Keratinocyte (primary cell): ENCODE measurements around the gene PWWP2B. TPM values are rescaled to one million over a fixed set of nuclear protein-coding genes. Genes with fewer than 3 reads are reported as not detected.

Experiments used
- DNase-seq: peaks from one replicate; pipeline ENCODE4 v3.0.0-alpha.2; 2011; ENCODE audit warnings: low read depth, missing footprints, low spot score
- FAIRE-seq: peaks from 2 replicates; lab custom pipeline; 2011; peaks lifted over from hg19 to GRCh38; lab: Jason Lieb, UNC
- H2AFZ ChIP-seq: 2 replicates; pipeline ENCODE4 v1.6.0; 2012; ENCODE audit warnings: low read length, control low read depth, inconsistent platforms; ENCODE audit not compliant: control insufficient read depth
- H3K27ac ChIP-seq: 2 replicates; pipeline ENCODE4 v1.5.1; 2011; ENCODE audit warnings: low read length; ENCODE audit not compliant: control insufficient read depth, insufficient read depth
- H3K27me3 ChIP-seq: 3 replicates; pipeline ENCODE4 v1.6.0; 2011; ENCODE audit warnings: low read length; ENCODE audit not compliant: control insufficient read depth, insufficient read depth; ENCODE audit errors: extremely low read depth
- H3K36me3 ChIP-seq, 2 experiments: 2 replicates in 1 of 2; 3 replicates in 1 of 2; pipeline ENCODE4 v1.5.1; 2011; ENCODE audit warnings: low read length in 2 of 2, mild to moderate bottlenecking in 1 of 2; ENCODE audit not compliant: control insufficient read depth in 2 of 2, insufficient read depth in 2 of 2; ENCODE audit errors: extremely low read depth in 1 of 2
- H3K4me1 ChIP-seq: 3 replicates; pipeline ENCODE4 v1.5.1; 2011; ENCODE audit warnings: low read length; ENCODE audit not compliant: control insufficient read depth, insufficient read depth; ENCODE audit errors: extremely low read depth
- H3K4me2 ChIP-seq: 3 replicates; pipeline ENCODE4 v1.6.0; 2011; ENCODE audit warnings: low read depth, low read length; ENCODE audit not compliant: control insufficient read depth, insufficient read depth; ENCODE audit errors: extremely low read depth
- H3K4me3 ChIP-seq, 3 experiments: fragments of 200-600 bp in 1 of 3; sonication (generic) in 1 of 3; 2 replicates in 2 of 3; 3 replicates in 1 of 3; pipeline ENCODE4 v1.5.1; 2011 to 2016; ENCODE audit warnings: low read length in 3 of 3, mild to moderate bottlenecking in 3 of 3, control low read depth in 2 of 3, inconsistent platforms in 1 of 3, low read depth in 1 of 3, mixed read lengths in 1 of 3, mixed run types in 1 of 3, moderate library complexity in 1 of 3; ENCODE audit not compliant: control insufficient read depth in 2 of 3, insufficient read depth in 2 of 3; ENCODE audit errors: extremely low read depth in 1 of 3
- H3K79me2 ChIP-seq: 2 replicates; pipeline ENCODE4 v1.6.0; 2012; ENCODE audit warnings: low read length; ENCODE audit not compliant: control insufficient read depth, insufficient read depth
- H3K9ac ChIP-seq: 3 replicates; pipeline ENCODE4 v1.6.0; 2011; ENCODE audit warnings: low read length; ENCODE audit not compliant: control insufficient read depth, insufficient read depth; ENCODE audit errors: extremely low read depth
- H3K9me1 ChIP-seq: 3 replicates; pipeline ENCODE4 v1.6.0; 2011; ENCODE audit warnings: low read length; ENCODE audit not compliant: control insufficient read depth, insufficient read depth; ENCODE audit errors: extremely low read depth
- H3K9me3 ChIP-seq: 2 replicates; pipeline ENCODE4 v1.5.1; 2012; ENCODE audit warnings: low read depth, low read length; ENCODE audit not compliant: control insufficient read depth
- H4K20me1 ChIP-seq: 3 replicates; pipeline ENCODE4 v1.6.0; 2011; ENCODE audit warnings: low read length; ENCODE audit not compliant: control insufficient read depth, insufficient read depth; ENCODE audit errors: extremely low read depth
- EZH2 ChIP-seq: IDR thresholded peaks from one replicate; pipeline ENCODE4 v1.6.1; 2012; ENCODE audit warnings: inconsistent platforms, mild to moderate bottlenecking, low read length, moderate library complexity
- dilution Hi-C: fragments of 300-500 bp; cut with MboI; formaldehyde crosslinking; loops from one replicate; pipeline ENCODE4 v1.7.0; 2020; ENCODE audit warnings: low sequenced_read_pairs; ENCODE audit not compliant: extremely low pct_ligation_motif_present
- polyA plus RNA-seq, 5 experiments: library from polyadenylated mRNA; depleted of rRNA in 3 of 5; stranded (reverse) in 3 of 5; stranded (forward) in 1 of 5; unstranded in 1 of 5; fragments of >200 nt; gene quantifications; 1 replicate in 1 of 5; 2 replicates in 3 of 5; 3 replicates in 1 of 5; pipeline versions ENCODE4 v1.2.1 to v1.2.3, GENCODE V29; 2011 to 2012; ENCODE audit warnings: missing spikeins in 2 of 5, low read depth in 1 of 5, low replicate concordance in 1 of 5
- TF ChIP-seq, protein P1 (sequence below), 3 experiments: IDR thresholded peaks in 1 of 3; conservative IDR thresholded peaks in 1 of 3; optimal IDR thresholded peaks in 1 of 3; 2 replicates in 2 of 3; 3 replicates in 1 of 3; pipeline versions ENCODE3 to v1.5.1; 2011; ENCODE audit warnings: low read length in 3 of 3, mild to moderate bottlenecking in 3 of 3, moderate library complexity in 2 of 3, control low read depth in 1 of 3, inconsistent platforms in 1 of 3; ENCODE audit not compliant: insufficient read depth in 2 of 3; ENCODE audit errors: extremely low read depth in 1 of 3

The PWWP2B gene
- polyA plus RNA-seq, 1 donor (not counting 4 experiments of a cell fraction or from before 2014, with no cell fraction given) = 3.1 TPM

DNA sequence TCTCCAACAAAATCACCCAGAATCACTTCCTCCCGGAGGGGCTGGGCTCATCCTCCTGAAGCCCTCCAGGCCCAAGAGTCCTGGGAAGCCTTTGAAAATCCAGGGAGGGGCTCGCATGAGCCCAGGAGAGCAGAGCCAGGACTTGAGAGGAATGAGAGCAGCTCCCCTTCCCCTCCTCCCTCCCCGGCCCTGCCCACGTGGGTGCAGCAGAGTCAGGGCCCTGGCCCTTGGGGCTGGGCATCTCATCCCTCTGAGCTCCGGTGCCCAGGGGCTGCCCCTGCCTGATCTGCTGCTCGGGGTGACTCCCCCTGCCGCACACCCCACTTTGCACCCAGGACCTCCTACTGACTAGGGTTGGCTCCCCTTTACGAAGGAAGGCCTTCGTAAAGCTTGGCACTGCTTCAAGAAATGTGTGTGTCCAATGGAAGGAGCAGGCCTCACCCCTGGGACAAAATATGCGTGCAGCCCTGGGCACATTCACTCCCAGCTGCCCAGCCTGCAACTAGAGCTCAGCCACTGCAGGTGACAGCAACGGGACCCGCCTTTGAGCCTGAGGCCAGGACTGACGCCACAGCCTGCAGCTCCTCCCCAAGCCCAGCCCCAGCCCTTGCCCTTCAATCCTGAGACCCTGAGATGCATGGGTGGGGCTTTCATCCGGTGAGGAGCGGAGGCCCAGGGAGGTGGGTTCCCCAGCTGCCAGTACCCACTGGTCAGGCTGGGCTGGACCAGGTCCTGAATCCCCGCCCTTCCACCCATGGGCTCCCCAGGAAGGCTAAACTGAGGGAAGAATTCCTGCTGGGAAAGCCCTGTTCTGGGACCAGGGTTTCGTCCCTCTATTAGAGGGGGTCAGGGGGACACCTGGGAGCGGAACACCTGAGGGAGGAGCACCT is 21.8 kb downstream of the PWWP2B start:
- Histone ChIP-seq H3K9ac (peak overlapping the region; percentile 22), H3K4me3 (no peak overlapping the region), H3K27me3 (no peaks in the 10 kb centered on the region), H4K20me1 (no peaks in the 10 kb centered on the region), H3K36me3 (peaks cover 0 to 8% of the 10 kb centered on the region in 2 experiments), H3K4me2 (no peak overlapping the region), H3K27ac (peak overlapping the region; percentile 31), H3K79me2 (peaks cover 5% of the 10 kb centered on the region), H3K4me1 (peaks cover 23% of the 10 kb centered on the region), H2AFZ (no peak overlapping the region), H3K9me3 (no peaks in the 10 kb centered on the region), H3K9me1 (no peaks in the 10 kb centered on the region)
- FAIRE-seq = no peak
- DNase-seq = no peak
- TF ChIP-seq, protein P1, sequence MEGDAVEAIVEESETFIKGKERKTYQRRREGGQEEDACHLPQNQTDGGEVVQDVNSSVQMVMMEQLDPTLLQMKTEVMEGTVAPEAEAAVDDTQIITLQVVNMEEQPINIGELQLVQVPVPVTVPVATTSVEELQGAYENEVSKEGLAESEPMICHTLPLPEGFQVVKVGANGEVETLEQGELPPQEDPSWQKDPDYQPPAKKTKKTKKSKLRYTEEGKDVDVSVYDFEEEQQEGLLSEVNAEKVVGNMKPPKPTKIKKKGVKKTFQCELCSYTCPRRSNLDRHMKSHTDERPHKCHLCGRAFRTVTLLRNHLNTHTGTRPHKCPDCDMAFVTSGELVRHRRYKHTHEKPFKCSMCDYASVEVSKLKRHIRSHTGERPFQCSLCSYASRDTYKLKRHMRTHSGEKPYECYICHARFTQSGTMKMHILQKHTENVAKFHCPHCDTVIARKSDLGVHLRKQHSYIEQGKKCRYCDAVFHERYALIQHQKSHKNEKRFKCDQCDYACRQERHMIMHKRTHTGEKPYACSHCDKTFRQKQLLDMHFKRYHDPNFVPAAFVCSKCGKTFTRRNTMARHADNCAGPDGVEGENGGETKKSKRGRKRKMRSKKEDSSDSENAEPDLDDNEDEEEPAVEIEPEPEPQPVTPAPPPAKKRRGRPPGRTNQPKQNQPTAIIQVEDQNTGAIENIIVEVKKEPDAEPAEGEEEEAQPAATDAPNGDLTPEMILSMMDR (optimal IDR thresholded peaks at IDR 0.05 in 1 of 3, IDR thresholded peaks at IDR 0.05 in 1 of 3, conservative IDR thresholded peaks at IDR 0.05 in 1 of 3; ENCODE audit: extremely low read depth in 1 of 3, insufficient read depth in 2 of 3, low read length in 3 of 3) = no peak
- no peak for TF ChIP-seq EZH2
- dilution Hi-C loops = no loop called here

DNA sequence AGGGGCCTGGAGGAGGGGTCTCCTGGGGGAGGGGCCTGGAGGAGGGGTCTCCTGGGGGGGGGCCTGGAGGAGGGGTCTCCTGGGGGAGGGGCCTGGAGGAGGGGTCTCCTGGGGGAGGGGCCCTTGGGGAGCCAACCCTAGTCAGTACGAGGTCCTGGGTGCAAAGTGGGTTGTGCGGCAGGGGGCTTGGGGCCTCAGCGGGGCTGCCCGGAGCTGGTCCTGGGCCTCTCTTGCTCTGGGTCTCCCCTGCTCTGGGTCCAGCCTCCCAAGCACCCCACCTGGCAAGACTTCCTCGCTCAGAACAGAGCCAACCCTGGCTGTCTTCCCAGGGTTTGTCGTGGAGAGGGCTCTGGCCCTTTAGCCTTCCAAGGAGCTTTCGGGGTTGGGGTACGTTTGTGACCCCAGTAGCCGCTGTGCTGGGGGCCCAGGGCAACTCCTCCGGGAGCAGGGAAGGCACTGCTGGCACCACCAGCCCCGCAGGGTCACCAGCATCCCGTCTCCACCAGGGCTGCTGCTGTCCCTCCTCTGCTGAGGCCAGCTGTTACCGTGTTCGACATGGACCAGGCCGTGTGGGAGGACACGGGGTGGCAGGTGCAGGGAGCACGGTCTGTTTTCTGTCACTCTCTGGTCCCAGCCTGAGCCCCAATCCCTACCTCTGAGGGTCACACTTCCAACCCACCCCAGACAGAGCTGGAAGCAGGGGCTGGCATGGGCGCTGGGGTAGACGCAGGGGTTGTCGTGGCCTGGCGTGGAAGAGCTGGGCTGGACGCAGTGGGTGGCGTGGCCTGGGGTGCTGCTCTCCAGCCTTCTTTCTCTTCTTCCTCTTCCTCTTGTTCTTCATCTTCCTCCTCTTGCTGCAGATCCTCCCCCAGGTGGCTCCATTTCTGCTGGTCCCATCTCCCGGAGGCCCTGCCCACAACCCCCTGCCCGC is 22.8 kb downstream of the PWWP2B start:
- no peaks in the 10 kb centered on the region for H3K27me3 ChIP-seq
- TF ChIP-seq EZH2 = no peak
- TF ChIP-seq, protein P1 (optimal IDR thresholded peaks at IDR 0.05 in 1 of 3, IDR thresholded peaks at IDR 0.05 in 1 of 3, conservative IDR thresholded peaks at IDR 0.05 in 1 of 3; ENCODE audit: extremely low read depth in 1 of 3, insufficient read depth in 2 of 3, low read length in 3 of 3) = no peak
- dilution Hi-C loops = no loop called here
- H3K4me1 ChIP-seq = peaks cover 31% of the 10 kb centered on the region
- no peak overlapping the region for H3K4me3 ChIP-seq
- H4K20me1 ChIP-seq = no peaks in the 10 kb centered on the region
- H3K79me2 ChIP-seq = peaks cover 5% of the 10 kb centered on the region
- no peak overlapping the region for H3K4me2 ChIP-seq
- no peak for FAIRE-seq
- no peaks in the 10 kb centered on the region for H3K9me1 ChIP-seq
- no peaks in the 10 kb centered on the region for H3K9me3 ChIP-seq
- no peak overlapping the region for H2AFZ ChIP-seq
- H3K9ac ChIP-seq = no peak overlapping the region
- no peak for DNase-seq
- H3K27ac ChIP-seq = no peak overlapping the region
- peaks cover 0 to 8% of the 10 kb centered on the region in 2 experiments for H3K36me3 ChIP-seq
